ENCODE results near the gene TLNRD1.

The TLNRD1 gene

GRCh38 chr15:80977627-80978036 lies 23.1 kb upstream of the TLNRD1 start:
- DNase-seq (ENCODE audit: low read depth in 2 of 2, low spot score in 1 of 2) = no peak

DNA sequence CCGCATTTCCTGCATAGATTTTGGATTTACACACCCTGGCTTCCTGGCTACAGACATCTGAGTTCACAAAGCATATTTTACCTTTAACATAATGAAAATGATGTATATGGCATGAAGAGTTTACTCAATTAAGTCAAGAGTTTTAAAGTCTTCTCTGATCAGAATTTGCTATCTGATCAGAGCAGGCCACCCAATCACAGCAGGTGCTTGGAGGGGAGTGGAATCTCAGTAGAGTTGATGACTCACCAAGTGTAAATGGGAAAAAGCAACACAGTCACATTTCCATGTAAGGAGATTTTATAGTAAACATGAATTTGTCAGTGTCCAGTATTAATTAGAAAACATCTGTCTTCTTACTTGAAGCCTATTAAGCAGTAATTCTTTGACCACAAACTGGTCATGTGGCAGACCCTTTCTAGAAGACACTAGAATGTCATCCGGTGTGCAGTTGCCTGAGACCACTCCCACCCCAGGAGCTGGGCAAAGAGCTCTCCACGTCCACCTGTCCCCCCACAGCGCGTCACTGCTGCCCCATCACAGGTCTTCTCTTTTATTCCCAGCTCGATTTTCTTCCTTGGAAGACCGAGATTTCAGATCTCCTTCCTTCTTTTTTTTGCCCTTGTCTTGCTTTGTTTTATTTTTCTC lies 21.9 kb upstream of the TLNRD1 start:
- no peak for DNase-seq (ENCODE audit: low read depth in 2 of 2, low spot score in 1 of 2)

- no peak for DNase-seq (ENCODE audit: low read depth in 2 of 2, low spot score in 1 of 2)
Measured at GRCh38 chr15:80979538-80980200, 21.1 kb upstream of the TLNRD1 start.

DNA sequence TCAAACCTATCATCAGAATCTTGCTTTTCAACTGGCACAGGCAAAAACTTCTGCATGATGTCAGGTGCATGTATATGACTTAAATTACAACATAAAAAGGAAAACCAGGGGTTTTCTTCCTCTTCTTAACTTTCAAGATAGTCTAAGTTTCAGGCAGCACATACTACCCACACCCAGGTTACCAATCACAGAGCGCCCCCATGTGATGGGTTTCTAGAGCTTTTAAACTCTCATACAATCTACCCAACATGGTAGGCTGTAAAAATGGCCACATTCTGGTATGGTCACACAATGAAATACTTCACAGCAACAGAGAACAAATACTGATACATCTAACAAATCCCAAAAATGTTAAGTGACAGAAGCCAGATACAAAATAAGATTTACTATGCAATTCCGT lies 18.5 kb upstream of the TLNRD1 start:
- DNase-seq (ENCODE audit: low read depth in 2 of 2, low spot score in 1 of 2) = no peak

DNA sequence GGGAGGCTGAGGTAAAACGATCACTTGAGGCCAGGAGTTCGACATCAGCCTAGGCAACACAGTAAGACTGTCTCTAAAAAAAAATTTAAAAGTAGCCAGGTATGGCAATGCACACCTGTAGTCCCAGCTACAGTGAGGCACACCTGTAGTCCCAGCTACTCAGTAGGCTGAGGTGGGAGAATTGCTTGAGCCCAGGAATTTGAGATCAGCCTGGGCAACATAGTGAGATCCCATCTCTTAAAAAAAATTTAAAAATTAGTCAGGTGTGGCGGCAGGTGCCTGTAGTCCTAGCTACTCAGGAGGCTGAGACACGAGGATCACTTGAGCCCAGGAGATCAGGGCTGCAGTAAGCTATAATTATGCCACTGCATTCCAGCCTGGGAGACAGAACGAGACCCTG lies 17.9 kb upstream of the TLNRD1 start:
- DNase-seq (ENCODE audit: low read depth in 2 of 2, low spot score in 1 of 2) = no peak

GRCh38 chr15:80984856-80985255 lies 15.9 kb upstream of the TLNRD1 start:
- DNase-seq (ENCODE audit: low read depth in 2 of 2, low spot score in 1 of 2) = no peak

GRCh38 chr15:80985981-80986380 lies 14.7 kb upstream of the TLNRD1 start:
- no peak for DNase-seq (ENCODE audit: low read depth in 2 of 2, low spot score in 1 of 2)

GRCh38 chr15:80986487-80986886 lies 14.2 kb upstream of the TLNRD1 start:
- DNase-seq (ENCODE audit: low read depth in 2 of 2, low spot score in 1 of 2) = no peak

DNA sequence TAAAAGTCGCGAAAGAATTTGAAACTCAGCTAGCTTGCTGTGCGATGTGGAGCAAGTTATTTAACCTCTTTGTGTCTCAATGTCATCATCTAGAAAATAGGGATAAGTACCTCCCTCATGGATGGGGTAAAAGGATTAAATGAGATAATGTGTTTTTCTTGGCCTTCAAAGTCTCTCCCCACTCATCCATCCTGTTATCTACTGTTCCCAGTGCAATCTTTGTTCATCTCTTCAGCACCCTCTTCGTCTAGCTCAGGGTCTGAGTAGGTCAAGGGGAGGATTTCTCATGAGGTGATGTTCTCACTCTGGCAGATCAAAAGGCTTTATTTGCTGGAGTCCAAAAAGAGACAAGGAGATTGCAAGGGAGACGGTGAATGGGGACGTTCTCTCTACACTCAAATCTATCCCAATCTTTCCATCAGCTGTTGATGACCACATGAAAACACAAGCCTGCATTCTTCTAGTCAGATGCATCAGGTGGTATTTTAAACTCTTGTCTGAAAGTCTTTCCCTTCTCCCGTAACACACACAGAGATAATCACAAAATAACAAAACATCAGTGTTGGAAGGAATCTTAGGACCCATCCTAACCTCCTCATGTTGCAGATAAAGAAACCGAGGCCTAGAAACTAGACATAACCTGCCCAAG lies 12.5 kb upstream of the TLNRD1 start:
- no peak for DNase-seq (ENCODE audit: low read depth in 2 of 2, low spot score in 1 of 2)

DNA sequence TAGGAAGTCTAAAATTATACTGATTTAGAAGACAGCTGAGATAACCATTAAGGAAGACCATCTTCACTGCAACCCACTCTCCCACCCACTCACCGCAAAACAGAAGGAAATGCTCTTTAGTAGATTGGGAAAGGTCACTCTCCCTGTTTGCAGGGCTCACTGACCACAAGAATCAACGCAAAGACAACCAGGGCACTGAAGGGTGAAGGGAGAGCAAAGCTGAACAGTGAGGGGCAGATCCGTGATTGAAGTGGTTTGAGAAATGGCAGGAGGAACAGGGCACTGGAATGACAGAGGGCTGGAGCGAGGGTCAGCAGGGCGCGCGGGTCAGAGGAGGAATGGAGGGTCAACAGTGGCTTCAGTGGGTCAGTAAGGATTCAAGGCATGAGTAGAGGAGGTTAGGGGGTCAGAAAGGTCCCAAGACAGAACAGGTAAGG lies 11.6 kb upstream of the TLNRD1 start:
- no peak for DNase-seq (ENCODE audit: low read depth in 2 of 2, low spot score in 1 of 2)

- DNase-seq (ENCODE audit: low read depth in 2 of 2, low spot score in 1 of 2) = peak; percentile 94 to 97
Measured at GRCh38 chr15:80989518-80990478, 10.9 kb upstream of the TLNRD1 start, which contains the start of gene MESD. MESD (minus strand) TSS chr15:80989819; CDS start chr15:80989791, 28 bp downstream.

DNA sequence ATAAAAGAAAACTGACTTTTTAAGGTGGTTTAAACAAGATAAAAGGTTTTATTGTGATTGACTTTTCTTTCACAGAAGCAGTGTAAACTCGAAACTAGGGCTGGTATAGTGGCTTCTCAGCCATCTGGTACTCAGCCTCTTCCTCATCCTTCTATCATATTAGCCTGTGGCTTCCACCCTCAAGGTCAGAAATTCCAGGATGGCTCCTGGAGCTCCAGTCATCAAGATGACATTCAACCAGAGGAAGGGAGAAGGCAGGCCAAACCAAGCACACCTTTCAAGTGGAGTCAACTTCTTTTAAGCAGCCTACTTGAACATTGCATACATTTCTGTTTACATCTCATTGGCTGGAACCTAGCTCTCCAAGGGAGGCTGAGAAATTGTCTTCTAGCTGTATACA lies 9.8 kb upstream of the TLNRD1 start:
- no peak for DNase-seq (ENCODE audit: low read depth in 2 of 2, low spot score in 1 of 2)

DNA sequence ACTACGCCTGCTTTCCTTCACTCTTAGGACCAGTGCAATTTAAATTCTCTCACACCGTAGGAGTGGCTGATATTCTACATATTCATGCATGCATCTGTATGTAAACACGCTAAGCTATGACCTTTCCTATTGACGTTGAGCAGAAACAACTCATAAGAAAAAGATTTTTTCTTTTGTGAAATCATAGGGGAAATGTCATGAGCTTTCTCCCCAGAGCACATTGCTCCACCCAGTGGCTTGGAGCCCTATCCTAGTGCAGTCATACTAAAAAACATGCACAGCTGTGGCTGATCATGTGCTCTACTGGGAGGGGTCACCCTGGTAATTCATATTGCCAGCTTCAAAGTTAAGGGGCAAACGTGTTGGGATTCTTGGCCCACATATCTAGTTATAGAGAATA lies 9.3 kb upstream of the TLNRD1 start:
- DNase-seq (ENCODE audit: low read depth in 2 of 2, low spot score in 1 of 2) = no peak

DNA sequence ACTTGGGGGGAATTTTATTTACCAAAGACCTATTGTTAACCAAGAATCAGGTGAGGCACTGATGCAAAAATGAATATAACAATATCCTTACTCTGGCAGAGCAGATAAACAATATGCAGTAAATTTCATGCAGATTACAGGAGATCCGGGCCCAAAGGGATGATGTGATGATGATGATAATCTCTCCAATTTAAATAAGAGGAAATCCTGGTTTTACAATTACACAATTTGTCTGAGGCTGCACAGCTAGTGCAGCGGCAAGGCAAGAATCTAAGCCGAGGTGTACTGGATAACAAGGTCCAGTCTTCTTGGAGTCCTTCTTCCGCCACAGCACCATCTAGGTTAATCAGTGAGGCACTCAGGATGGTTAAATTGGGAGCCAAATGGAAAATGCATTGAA lies 8.7 kb upstream of the TLNRD1 start:
- no peak for DNase-seq (ENCODE audit: low read depth in 2 of 2, low spot score in 1 of 2)

- no peak for DNase-seq (ENCODE audit: low read depth in 2 of 2, low spot score in 1 of 2)
Measured at GRCh38 chr15:80992441-80992840, 8.3 kb upstream of the TLNRD1 start.

DNA sequence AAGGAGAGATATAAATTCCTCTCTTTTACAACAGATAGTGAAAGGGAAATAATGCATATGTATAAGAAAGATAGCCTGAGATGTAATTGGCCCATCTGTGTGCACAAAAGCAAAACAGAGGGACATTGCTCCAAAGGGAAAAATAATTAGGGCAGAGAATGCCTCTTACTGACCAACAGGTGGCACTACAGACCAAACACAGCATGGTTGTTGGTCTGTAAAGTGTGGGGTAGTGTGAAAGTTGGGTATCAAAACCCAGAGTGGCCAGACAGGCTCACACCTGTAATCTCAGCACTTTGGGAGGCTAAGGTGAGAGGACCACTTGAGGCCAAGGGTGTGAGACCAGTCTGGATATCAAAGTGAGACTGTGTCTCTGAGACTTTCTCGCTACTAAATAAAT lies 4.5 kb upstream of the TLNRD1 start:
- no peak for DNase-seq (ENCODE audit: low read depth in 2 of 2, low spot score in 1 of 2)

- no peak for DNase-seq (ENCODE audit: low read depth in 2 of 2, low spot score in 1 of 2)
Measured at GRCh38 chr15:80997692-80998091, 3.0 kb upstream of the TLNRD1 start.

GRCh38 chr15:80998251-80998650 lies 2.5 kb upstream of the TLNRD1 start:
- no peak for DNase-seq (ENCODE audit: low read depth in 2 of 2, low spot score in 1 of 2)

DNA sequence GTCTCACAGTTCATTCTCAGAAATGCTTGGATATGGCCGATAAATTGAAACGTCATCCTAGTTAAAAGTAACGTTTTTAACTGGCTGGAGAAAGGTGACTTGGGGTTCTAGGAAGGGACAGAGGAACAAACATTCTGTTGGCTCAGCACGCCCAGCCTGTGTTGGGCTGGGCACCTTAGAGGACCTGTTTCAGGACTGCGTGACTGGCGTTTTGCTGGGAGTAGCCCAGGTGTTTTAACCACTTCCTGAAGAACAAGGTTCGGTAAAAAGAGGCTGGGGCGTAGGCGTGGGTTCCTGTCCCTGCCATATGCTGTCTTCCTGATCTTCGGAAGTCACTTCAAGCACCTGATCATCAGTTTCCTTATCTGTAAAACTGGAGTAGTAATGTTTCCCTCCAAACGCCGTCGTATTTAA lies 1.1 kb upstream of the TLNRD1 start:
- DNase-seq (ENCODE audit: low read depth in 2 of 2, low spot score in 1 of 2) = peak in 1 of 2 donors; percentile 35

- DNase-seq (ENCODE audit: low read depth in 2 of 2, low spot score in 1 of 2) = no peak
Measured at GRCh38 chr15:81000144-81000623, 539 bp upstream of the TLNRD1 start.

Data from stimulated activated CD8-positive, alpha-beta memory T cell treated with anti-CD3 and anti-CD28 coated beads, Interleukin-4, amount 100 ng/mL, for 4 hours (primary cell).